ENCODE results near the gene BAG5. TPM values are rescaled to one million over a fixed set of nuclear protein-coding genes. Genes with fewer than 3 reads are reported as not detected.

The BAG5 gene
- total and polyA plus RNA-seq, 2 of the 8 experiments (the other 6 are each of a cell fraction or from before 2014, with no cell fraction given) = 7.4 to 29.5 TPM

DNA sequence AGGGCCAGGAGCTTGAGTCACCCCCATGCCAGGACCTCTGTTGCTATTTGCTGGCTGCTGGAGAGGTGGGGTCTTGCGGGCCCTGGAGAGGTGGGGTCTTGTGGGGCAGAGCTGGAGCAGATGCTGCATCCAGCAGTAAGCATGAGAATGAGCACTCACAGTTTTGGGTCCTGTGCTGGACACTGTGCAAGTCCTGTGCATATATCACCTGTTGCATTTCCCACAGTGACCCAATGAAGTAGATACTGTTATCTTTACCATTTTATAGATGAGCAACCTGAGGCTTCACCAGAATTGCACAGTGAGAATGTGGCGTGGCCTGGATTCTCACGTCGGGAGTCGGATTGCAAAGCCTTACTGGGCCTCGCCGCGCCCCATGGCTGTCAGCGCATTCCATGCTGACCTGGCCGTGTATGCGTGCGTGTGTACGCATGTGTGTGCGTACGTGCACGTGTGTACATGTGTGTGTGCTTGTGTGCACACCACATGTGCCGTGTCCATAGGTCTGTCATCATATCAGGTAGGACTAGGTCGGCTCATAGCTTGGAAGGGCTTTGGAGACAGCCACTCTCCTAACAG is 12.3 kb upstream of the BAG5 start:
- Histone ChIP-seq H4K91ac (replicated peaks; ENCODE audit: insufficient read length, low read length) (no peak overlapping the region), H3K9me3 (ENCODE audit: insufficient read depth in 2 of 2, low read depth in 1 of 2, low read length in 1 of 2) (no peaks in the 10 kb centered on the region), H2BK120ac (replicated peaks; ENCODE audit: low read depth, low read length) (no peak overlapping the region), H2AFZ (ENCODE audit: low read length) (no peak overlapping the region), H2BK20ac (ENCODE audit: low read length) (no peak overlapping the region), H3K14ac (ENCODE audit: insufficient read length) (no peak overlapping the region), H2AK5ac (ENCODE audit: low read depth, low read length) (no peak overlapping the region), H3K36me3 (ENCODE audit: control insufficient read depth in 2 of 4, insufficient read depth in 4 of 4, low read length in 3 of 4) (peaks cover 2 to 19% (median 6%) of the 10 kb centered on the region in 4 experiments; a peak in 4 of 8 replicates), H2BK5ac (ENCODE audit: low read depth, low read length) (no peak overlapping the region), H3K79me2 (ENCODE audit: control insufficient read depth in 1 of 2, insufficient read depth in 2 of 2, low read length in 2 of 2) (0 out of 4 replicates have a peak, but pooled peaks cover 0 to 3% of the 10 kb centered on the region in 2 experiments), H3K56ac (replicated peaks; ENCODE audit: insufficient read length, low read depth, low read length) (no peak overlapping the region), H4K20me1 (replicated peaks in 1 of 2; ENCODE audit: control insufficient read depth in 1 of 2, insufficient read depth in 2 of 2, low read length in 2 of 2) (peaks cover 0 to 10% of the 10 kb centered on the region in 2 experiments), H4K5ac (ENCODE audit: insufficient read length, low read depth, low read length) (no peak overlapping the region), H3K79me1 (ENCODE audit: low read depth, low read length) (peaks cover 3% of the 10 kb centered on the region), H2BK15ac (ENCODE audit: low read length) (no peak overlapping the region), H4K8ac (ENCODE audit: extremely low read depth, insufficient read depth, low read length) (no peak overlapping the region), H3K4me2 (ENCODE audit: insufficient read depth in 1 of 2, low read depth in 2 of 2, low read length in 2 of 2) (no peak overlapping the region), H3K23me2 (ENCODE audit: low read depth, low read length) (no peaks in the 10 kb centered on the region), H3K18ac (ENCODE audit: extremely low read depth, low read length) (no peak overlapping the region), H3K4ac (replicated peaks; ENCODE audit: insufficient read length, low read depth, low read length) (no peak overlapping the region), H3K9ac (replicated peaks in 1 of 4; ENCODE audit: extremely low read depth in 1 of 4, low read depth in 3 of 4, low read length in 3 of 4) (no peak overlapping the region), H3K27me3 (replicated peaks in 1 of 4; ENCODE audit: control insufficient read depth in 3 of 4, extremely low read depth in 1 of 4, insufficient read depth in 3 of 4, low read length in 3 of 4) (no peaks in the 10 kb centered on the region; a peak in 1 of 7 replicates), H3K4me3 (ENCODE audit: extremely low read depth in 1 of 4, insufficient read depth in 2 of 4, low read depth in 3 of 4, low read length in 4 of 4) (no peak overlapping the region), H3K4me1 (replicated peaks in 1 of 4; ENCODE audit: control insufficient read depth in 3 of 4, insufficient read depth in 4 of 4, low read length in 3 of 4) (no peaks in the 10 kb centered on the region), H3K23ac (ENCODE audit: insufficient read length) (no peak overlapping the region), H3K27ac (ENCODE audit: low read depth, low read length) (no peak overlapping the region), H2BK12ac (ENCODE audit: low read depth, low read length) (no peak overlapping the region)
- ChIA-PET POLR2A (ENCODE audit: partially characterized antibody) (interaction anchor here (1.0 kb wide), 1 partner anchor 13 kb away, joined by 3 read pairs; no protein-coding TSS in a partner anchor), CTCF (ENCODE audit: partially characterized antibody) (interaction anchor here (1.3 kb wide), 1 partner anchor 12 kb away, joined by 4 read pairs; no protein-coding TSS in a partner anchor)
- 94% methylated on average over 18 of the region's 18 CpGs; no CpG with 5 or more reads in 1 of the 2 experiments for WGBS, 2 experiments (ENCODE audit: extremely low coverage in 1 of 2, insufficient coverage in 1 of 2, insufficient read length in 1 of 2, insufficient replicate concordance in 2 of 2, low coverage in 1 of 2, low lambda C conversion rate in 2 of 2, missing lambda C conversion rate in 1 of 2)
- FAIRE-seq (no peak), DNase-seq (ENCODE audit: low read depth in 1 of 2, low spot score in 2 of 2) (no peak)
- no peak for TF ChIP-seq CBX5 (IDR thresholded peaks at IDR 0.05; ENCODE audit: low read depth, low read length)
- TF ChIP-seq CBX8 (IDR thresholded peaks at IDR 0.05; ENCODE audit: borderline replicate concordance, low read depth, low read length) = no peak
- TF ChIP-seq GTF2F1 (IDR thresholded peaks at IDR 0.05; ENCODE audit: borderline replicate concordance, low read depth, low read length) = no peak
- TF ChIP-seq BRCA1 (IDR thresholded peaks at IDR 0.05; ENCODE audit: low read depth, low read length) = no peak
- TF ChIP-seq RNF2 (IDR thresholded peaks at IDR 0.05; ENCODE audit: borderline replicate concordance, low read depth, low read length, missing control alignments, poor library complexity, severe bottlenecking) = no peak
- no peak for TF ChIP-seq POLR2AphosphoS5 (IDR thresholded peaks at IDR 0.05; ENCODE audit: low read depth, low read length)
- TF ChIP-seq CEBPB (IDR thresholded peaks at IDR 0.05; ENCODE audit: low read depth, low read length) = no peak
- TF ChIP-seq MAFK (IDR thresholded peaks at IDR 0.05; ENCODE audit: low read depth, low read length) = no peak
- TF ChIP-seq POLR2A (IDR thresholded peaks at IDR 0.05; ENCODE audit: control extremely low read depth in 1 of 2, low read depth in 2 of 2, low read length in 2 of 2) = no peak
- TF ChIP-seq ZNF274 (IDR thresholded peaks at IDR 0.05; ENCODE audit: borderline replicate concordance, extremely low read depth, low read length) = no peak
- no peak for TF ChIP-seq BCL11A (IDR thresholded peaks at IDR 0.05; ENCODE audit: low read depth in 2 of 2, low read length in 2 of 2)
- TF ChIP-seq HDAC2 (IDR thresholded peaks at IDR 0.05; ENCODE audit: borderline replicate concordance in 1 of 2, low read depth in 2 of 2, low read length in 2 of 2) = no peak
- no peak for TF ChIP-seq CHD2 (IDR thresholded peaks at IDR 0.05; ENCODE audit: low read length)
- no peak for TF ChIP-seq SRF (IDR thresholded peaks at IDR 0.05; ENCODE audit: low read depth, low read length)

Measured in H1 (cell line).